ENCODE results near the gene DENND1A. TPM values are rescaled to one million over a fixed set of nuclear protein-coding genes. Genes with fewer than 3 reads are reported as not detected.

Gene DENND1A
- total and polyA plus RNA-seq, 2 of the 13 experiments (the other 11 are each of a cell fraction or from before 2014, with no cell fraction given): 14.8 to 30.1 TPM

DNA sequence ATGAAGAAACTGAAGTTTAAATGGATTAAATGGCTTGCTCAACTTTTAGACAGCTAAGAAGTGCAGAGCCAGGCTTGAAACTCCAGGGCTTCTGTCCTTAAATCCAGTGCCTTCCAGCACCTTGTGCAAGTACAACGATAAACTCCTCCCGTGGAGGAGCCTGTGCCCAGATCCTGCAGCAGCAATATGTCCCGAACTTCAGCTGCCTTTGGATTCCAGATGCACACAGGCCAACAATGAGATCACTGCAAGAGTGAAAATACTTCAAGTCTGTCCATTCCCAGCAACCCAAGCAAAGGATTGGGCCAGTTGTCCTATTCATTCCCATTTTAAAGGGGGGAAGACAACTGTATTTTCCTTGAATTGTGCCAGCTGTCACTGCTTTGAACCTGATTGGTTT, 374.3 kb downstream of the DENND1A start (continued):
- TF ChIP-seq ARNT (IDR thresholded peaks at IDR 0.05): no peak
- TF ChIP-seq KDM1A (CRISPR knock-in tag; IDR thresholded peaks at IDR 0.05): no peak
- no peak for TF ChIP-seq PCBP2 (optimal IDR thresholded peaks at IDR 0.05; ENCODE audit: low read depth, low read length, poor library complexity, severe bottlenecking)
- no peak for TF ChIP-seq ZBTB44 (CRISPR knock-in tag; IDR thresholded peaks at IDR 0.05)
- no peak for TF ChIP-seq ZMYM4 (CRISPR knock-in tag; IDR thresholded peaks at IDR 0.05)
- TF ChIP-seq DR1 (CRISPR knock-in tag; IDR thresholded peaks at IDR 0.05): no peak
- no peak for TF ChIP-seq MZF1 (CRISPR knock-in tag; IDR thresholded peaks at IDR 0.05; ENCODE audit: borderline replicate concordance)

DNA sequence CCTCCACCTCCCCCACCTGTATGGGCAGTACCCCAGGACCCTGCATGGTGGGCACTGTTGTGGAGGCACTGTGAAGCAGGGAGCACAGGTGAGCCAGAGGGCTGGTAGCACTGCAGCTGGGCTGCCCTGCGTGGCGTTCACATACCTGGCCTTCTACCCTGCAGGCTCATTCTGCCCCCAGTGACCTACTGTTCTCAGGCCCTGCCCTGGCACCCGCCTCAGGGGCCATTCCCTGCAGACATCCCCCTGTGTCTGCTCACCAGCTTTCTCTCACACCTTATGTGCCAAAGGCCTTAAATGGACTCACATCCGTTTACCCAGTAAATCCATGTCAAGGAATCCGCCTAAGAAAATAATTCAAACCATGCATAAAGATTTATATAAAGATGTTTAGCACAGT, 377.4 kb downstream of the DENND1A start:
- POLR2A ChIA-PET: no interaction called here
- Histone ChIP-seq H3K4me3 (replicated peaks in 1 of 3; ENCODE audit: insufficient read depth in 1 of 3, low read depth in 2 of 3, low read length in 3 of 3) (no peak overlapping the region), H3K27me3 (ENCODE audit: control insufficient read depth in 1 of 2, insufficient read depth in 2 of 2, low read length in 2 of 2) (no peaks in the 10 kb centered on the region), H3K9me3 (ENCODE audit: low read length) (no peaks in the 10 kb centered on the region), H2AFZ (ENCODE audit: low read length) (no peak overlapping the region), H3K4me2 (ENCODE audit: low read depth, low read length) (no peak overlapping the region), H3K79me2 (ENCODE audit: insufficient read depth, low read length) (no peaks in the 10 kb centered on the region), H3K27ac (ENCODE audit: extremely low read length, insufficient read depth, low read length) (no peak overlapping the region), H3K9ac (ENCODE audit: insufficient read depth, low read depth, low read length) (no peak overlapping the region), H4K20me1 (ENCODE audit: insufficient read depth, low read length) (no peaks in the 10 kb centered on the region), H3K36me3 (replicated peaks in 1 of 2; ENCODE audit: control insufficient read depth in 1 of 2, insufficient read depth in 2 of 2, low read length in 2 of 2) (peaks cover 13 to 37% of the 10 kb centered on the region in 2 experiments; a peak in 4 of 5 replicates), H3K4me1 (ENCODE audit: insufficient read depth, low read length) (no peaks in the 10 kb centered on the region)
- FAIRE-seq: no peak
- DNase-seq (ENCODE audit: low spot score): no peak
- in situ Hi-C loops (cut with HindIII; ENCODE audit: extremely low pct_ligation_motif_present, low pct_unique_long_range_greater_than_20kb): no loop called here
- no TSS peak for BruUV-seq (replicated peaks)
- intact Hi-C loops (cut with micrococcal nuclease; ENCODE audit: unreplicated experiment): no loop called here
- 100% methylated on average over 3 of the region's 5 CpGs for WGBS (ENCODE audit: low lambda C conversion rate)
- CTCF ChIA-PET (ENCODE audit: low intra/inter-chr PET ratio, low total read pairs): no interaction called here
- ATAC-seq: no peak
- no peak for TF ChIP-seq KDM4B (CRISPR knock-in tag; IDR thresholded peaks at IDR 0.05)
- TF ChIP-seq ADNP (CRISPR knock-in tag; IDR thresholded peaks at IDR 0.05): no peak
- no peak for TF ChIP-seq DNMT3B (CRISPR knock-in tag; conservative IDR thresholded peaks at IDR 0.05)
- TF ChIP-seq ZFAT (CRISPR knock-in tag; conservative IDR thresholded peaks at IDR 0.05): no peak
- TF ChIP-seq ZNF709 (CRISPR knock-in tag; IDR thresholded peaks at IDR 0.05): no peak
- TF ChIP-seq JUNB (CRISPR knock-in tag; IDR thresholded peaks at IDR 0.05; ENCODE audit: borderline replicate concordance): no peak
- no peak for TF ChIP-seq TMF1 (CRISPR knock-in tag; IDR thresholded peaks at IDR 0.05; ENCODE audit: low read depth)
- no peak for TF ChIP-seq IRX3 (CRISPR knock-in tag; IDR thresholded peaks at IDR 0.05; ENCODE audit: borderline replicate concordance, low read depth)
- TF ChIP-seq ZKSCAN8 (CRISPR knock-in tag; IDR thresholded peaks at IDR 0.05; ENCODE audit: borderline replicate concordance): no peak
- no peak for TF ChIP-seq ZNF256 (CRISPR knock-in tag; conservative IDR thresholded peaks at IDR 0.05)
- TF ChIP-seq, protein P1, sequence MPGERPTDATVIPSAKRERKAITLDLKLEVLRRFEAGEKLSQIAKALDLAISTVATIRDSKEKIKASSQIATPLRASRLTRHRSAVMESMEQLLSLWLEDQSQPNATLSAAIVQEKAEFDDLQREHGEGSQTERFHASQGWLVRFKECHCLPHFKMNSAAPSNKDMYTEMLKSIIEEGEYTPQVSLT (CRISPR knock-in tag; IDR thresholded peaks at IDR 0.05; ENCODE audit: borderline replicate concordance, low read depth): no peak
